AML-193 (cell line): ENCODE measurements around the gene PIP5K1C.
"Not testable (repeated sequence)": the region's sequence is repeated elsewhere in the genome, so short reads cannot be mapped to it uniquely, and the experiment has no call there.

Experiments used
- DNase-seq, 2 experiments: peaks; one replicate each; lab custom pipeline; 2025; lab: John Stamatoyannopoulos, UW

Gene PIP5K1C

GRCh38 chr19:3645726-3646125, 54.5 kb downstream of the PIP5K1C start:
- DNase-seq: no peak

DNA sequence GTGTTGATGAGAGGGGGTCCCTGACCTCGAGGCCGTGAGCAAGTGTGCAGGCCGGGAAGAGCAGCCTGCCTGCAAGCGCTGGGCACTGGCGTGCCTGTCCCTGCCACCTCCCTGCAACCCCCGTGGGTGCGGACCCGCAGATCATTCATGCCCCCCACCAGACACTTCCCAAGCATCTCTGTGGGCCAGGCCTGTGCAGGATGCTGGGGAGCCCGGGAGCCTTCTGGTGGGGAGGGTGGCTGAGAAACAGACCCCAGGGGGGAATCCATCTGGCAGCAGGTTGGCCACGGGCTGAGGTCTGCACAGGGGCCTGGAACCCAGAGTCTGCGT, 55.2 kb downstream of the PIP5K1C start:
- no peak for DNase-seq

GRCh38 chr19:3644351-3645066, 55.8 kb downstream of the PIP5K1C start:
- no peak for DNase-seq

GRCh38 chr19:3643674-3644313, 56.5 kb downstream of the PIP5K1C start:
- no peak for DNase-seq

DNA sequence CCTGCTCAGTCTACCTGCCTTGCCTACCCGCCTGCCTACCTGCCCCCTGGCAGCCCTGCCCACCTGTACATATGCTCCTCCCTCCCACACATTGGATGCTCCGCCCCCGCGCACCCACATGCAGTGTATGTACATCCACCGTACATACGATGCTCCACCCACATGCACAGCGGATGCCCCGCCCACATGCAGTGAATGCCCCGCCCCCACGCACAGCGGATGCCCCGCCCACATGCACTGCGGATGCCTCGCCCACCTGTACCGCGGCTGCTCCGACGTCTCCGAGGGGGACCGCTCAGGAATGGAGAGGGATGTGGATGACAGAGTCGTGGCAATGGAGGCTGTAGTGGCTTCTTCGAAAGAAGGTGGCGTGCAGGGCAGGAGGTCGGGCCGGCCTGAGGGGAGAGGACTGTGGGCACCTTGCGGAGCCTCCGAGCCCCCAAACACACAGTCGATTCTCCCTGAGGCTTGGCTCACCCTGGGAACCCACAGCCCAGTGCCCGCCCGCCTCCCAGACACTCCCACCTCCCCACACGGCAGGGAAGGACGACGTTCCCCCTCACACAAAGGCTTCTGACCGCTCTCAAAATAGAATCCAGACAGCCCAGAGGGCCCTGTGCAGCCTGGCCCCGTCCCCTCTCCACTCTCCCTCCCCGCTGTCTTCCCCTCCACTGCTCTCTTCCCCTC, 57.1 kb downstream of the PIP5K1C start:
- no peak for DNase-seq

GRCh38 chr19:3642296-3642695, 58.0 kb downstream of the PIP5K1C start:
- DNase-seq: no peak

- no peak for DNase-seq
Measured at GRCh38 chr19:3641515-3642269, 58.6 kb downstream of the PIP5K1C start.

- DNase-seq: no peak
Measured at GRCh38 chr19:3639479-3639878, 60.8 kb downstream of the PIP5K1C start.

DNA sequence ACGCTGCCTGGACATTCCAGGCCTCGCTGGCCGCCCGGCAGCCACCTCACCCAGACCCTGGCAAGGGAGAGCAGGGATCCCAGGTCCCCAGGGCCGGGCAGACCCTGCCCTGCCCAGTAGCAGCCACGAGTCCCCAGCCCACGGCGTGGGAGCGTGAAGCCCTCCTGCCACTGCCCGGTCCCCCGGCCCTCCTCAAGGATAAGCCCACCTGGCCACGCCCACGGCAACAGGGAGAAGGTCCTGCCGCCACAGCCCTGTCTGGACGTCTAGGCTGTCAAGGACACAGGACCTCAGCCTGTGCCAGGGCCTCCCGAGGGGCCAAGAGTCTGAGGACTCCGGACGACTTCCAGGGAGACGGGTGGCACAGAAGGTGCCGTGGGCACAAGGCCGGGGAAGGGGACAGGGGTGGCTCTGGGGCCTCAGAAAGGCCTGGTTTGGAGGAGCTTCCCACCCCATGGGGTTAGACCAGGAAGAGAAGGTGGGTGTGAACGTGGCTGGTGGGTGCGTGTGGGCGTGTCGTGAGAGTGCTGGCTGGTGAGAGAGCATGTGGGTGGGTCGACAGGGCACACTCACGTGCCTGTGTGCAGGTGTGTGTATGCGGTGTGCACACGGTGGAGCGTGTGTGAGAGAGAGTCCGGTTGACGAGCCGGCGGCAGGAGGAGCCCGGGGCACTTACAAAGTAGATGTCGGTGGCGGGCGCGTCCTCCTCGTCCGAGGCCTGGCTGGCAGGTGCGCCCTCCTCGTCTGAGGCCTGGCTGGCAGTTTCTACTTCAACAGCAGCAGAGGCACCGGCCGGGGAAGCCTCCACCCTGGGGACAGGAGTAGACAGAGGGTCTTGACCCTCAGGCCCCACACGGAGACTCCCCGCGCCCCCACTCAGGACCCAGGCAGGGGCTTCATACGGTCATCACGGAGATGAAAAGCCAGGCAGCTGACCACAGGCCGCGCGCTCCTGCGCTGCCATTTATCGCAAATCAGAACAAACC, 61.8 kb downstream of the PIP5K1C start:
- DNase-seq: no peak

DNA sequence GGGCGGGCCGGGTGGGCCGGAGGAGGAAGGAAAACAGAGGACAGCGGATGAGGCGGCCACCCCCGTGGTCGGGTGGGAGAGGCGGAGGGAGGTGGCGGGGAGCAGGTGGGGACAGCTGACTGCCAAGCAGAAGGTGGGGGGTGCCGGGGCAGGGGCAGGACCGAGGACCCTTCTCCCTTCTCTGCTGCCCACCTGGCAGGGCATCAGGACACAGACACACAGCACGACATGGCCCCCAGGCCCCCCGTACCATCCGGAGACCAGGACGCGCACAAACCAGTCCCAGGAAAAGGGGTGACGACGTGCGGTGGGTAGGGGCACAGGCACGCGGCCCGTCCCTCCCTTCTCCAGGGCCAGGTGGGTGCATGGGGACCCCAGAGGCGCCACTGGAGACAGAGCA, 62.6 kb downstream of the PIP5K1C start:
- no peak for DNase-seq

GRCh38 chr19:3636962-3637361, 63.3 kb downstream of the PIP5K1C start:
- no peak for DNase-seq

DNA sequence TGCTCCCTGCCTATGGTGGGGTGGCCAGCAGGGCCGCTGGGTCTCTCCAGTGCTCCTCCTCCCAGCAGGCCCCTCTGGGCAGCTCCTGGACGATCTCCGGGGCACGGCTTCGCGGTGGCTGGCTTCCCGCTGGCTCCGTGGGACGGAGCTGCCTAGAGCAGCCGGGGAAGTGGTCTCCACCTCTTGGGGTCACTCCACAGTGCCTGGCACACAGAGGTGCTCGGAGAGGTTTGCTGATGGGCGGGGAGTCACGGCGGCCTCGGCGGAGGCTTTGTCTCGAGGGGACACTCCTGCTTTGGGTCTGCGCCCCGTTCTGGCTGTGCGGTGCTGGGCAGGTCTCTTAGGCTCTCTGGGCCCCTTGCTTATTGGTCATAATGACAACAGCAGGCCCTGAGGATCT, 63.8 kb downstream of the PIP5K1C start:
- no peak for DNase-seq

DNA sequence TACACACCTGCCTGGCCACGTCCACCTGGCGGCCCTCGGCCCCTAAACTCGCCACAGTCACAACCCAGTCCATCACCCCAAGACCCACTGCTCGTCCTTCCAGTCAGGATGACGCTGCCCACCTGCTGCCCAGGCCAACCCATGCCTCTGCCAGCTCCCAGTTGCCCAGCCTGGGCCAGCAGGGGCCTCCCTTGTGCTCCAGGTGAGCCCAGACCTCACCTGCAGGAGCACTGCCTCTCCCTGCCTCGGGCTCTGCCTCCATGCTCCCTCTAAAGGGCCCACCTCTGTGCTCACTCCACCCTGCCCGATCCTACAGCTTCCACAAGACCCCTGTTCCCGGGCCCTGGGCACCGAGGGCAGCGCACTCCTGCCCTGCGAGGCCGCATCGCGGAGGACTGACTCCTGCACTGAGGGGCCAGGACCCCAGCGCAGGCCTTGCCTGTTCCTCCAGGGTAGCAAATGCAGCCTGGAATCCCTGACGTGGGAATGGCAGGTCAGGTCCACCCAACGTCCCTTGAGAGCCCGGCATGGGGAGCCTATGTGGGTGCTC, 65.7 kb downstream of the PIP5K1C start:
- DNase-seq: no peak

DNA sequence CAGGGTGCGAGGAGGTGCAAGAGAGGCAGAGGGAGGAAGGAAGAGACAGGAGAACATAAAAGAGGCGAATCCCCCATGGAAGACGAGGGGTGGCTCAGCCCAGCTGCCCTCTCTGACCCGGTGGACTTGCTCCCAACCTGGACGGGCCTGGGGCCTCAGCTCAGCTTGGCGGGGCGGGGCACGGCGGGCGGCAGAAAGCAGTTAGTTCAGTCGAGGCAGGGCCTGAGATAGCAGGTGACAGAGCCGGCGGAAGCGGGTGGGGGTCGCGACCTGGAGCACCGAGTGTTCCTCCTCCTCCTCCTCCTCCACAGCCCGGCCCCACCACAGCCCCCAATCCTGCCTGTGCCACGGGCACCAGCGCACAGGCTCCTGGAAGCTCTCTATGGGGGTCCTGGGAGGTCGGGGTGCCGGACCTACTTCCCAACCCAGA, 66.7 kb downstream of the PIP5K1C start:
- DNase-seq: no peak

GRCh38 chr19:3632739-3633558, 67.3 kb downstream of the PIP5K1C start:
- no peak for DNase-seq

DNA sequence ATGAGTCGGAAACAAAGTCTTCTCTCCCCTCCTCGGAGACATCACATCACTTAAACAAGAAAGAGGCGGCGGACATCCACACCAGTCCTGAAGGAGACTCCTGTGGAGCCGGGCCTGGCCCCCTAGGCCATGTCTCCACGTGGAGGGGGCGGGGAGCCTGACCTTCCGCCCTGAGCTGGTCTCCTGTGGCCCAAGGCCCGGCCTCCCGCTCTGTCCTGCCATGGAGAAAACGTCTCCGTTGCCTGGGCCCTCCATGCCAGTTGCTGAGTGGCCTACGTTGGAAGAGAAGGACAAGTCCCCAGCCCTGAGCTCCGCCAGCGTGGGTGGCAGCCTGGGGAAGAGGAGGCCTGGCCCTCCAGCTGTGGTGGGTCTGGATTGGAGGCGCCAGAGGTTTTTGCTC, 68.2 kb downstream of the PIP5K1C start:
- no peak for DNase-seq

GRCh38 chr19:3631053-3631861, 69.0 kb downstream of the PIP5K1C start:
- DNase-seq: no peak

DNA sequence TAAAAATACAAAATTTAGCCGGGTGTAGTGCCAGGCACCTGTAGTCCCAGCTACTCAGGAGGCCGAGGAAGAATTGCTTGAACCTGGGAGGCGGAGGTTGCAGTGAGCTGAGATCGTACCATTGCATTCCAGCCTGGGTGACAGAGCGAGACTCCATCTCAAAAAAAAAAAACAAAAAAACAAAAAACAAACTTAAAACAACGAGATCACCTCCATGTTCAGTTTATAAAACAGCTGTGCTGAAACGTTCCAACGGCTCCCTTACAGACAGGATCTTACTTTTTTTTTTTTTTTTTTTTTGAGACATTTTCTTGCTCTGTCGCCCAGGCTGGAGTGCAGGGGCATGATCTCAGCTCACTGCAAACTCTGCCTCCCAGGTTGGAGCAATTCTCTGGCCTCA, 71.5 kb downstream of the PIP5K1C start:
- DNase-seq: not testable (repeated sequence)

DNA sequence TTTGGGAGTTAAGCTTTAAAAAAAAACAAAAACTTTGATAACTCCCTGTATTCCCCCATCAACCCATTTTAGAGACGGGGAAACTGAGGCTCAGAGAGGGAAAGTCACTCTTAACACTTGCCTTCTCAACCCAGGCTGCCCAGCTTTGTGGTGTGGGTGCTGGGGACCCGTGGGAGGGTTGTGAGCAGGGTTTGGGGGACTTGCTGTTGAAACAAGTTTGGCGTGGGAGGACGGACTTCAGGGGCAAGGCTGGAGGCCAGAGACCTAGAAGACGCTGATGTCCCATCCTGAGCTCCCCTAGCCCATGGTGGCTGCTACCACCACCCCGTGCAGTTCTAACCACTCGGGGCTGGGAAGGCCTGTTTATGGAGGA, 72.9 kb downstream of the PIP5K1C start:
- no peak for DNase-seq
